Measurements from ENCODE around the gene TBC1D22A. TPM values are rescaled to one million over a fixed set of nuclear protein-coding genes. Genes with fewer than 3 reads are reported as not detected.

TBC1D22A gene
- total and polyA plus RNA-seq, 2 donors from 2014 or later, result 24.6 to 39.4 TPM

- FAIRE-seq (no peak), DNase-seq (peak in 1 of 5 donors; percentile 24)
- no peak overlapping the region for H3K9ac ChIP-seq (ENCODE audit: low read length in 3 of 3)
- H3K4me1 ChIP-seq (ENCODE audit: control insufficient read depth in 2 of 3, insufficient read depth in 2 of 3, low read depth in 1 of 3, low read length in 3 of 3), result peaks cover 0 to 21% (median 16%) of the 10 kb centered on the region in 3 donors
- H3K36me3 ChIP-seq (ENCODE audit: control insufficient read depth in 2 of 3, insufficient read depth in 3 of 3, low read length in 3 of 3), result peaks cover 0 to 4% (median 0%) of the 10 kb centered on the region in 3 donors
- intact Hi-C loops (cut with DNase I), result no loop called here
- H3K9me3 ChIP-seq (ENCODE audit: control insufficient read depth in 2 of 3, insufficient read depth in 1 of 3, low read length in 3 of 3), result no peaks in the 10 kb centered on the region
- H3K4me3 ChIP-seq (ENCODE audit: low read length in 3 of 3), result no peak overlapping the region
- no peak for TF ChIP-seq CTCF (IDR thresholded peaks at IDR 0.05; ENCODE audit: borderline replicate concordance, extremely low read depth, insufficient read depth)
- H3K27ac ChIP-seq (ENCODE audit: low read depth in 2 of 2, low read length in 2 of 2), result no peak overlapping the region
- H3K27me3 ChIP-seq (ENCODE audit: control insufficient read depth, insufficient read depth, low read length), result no peaks in the 10 kb centered on the region
These were observed 51.6 kb downstream of the TBC1D22A start for GRCh38 chr22:46813816-46814597.

GRCh38 chr22:46815132-46815531 lies 52.7 kb downstream of the TBC1D22A start:
- Histone ChIP-seq H3K27ac (ENCODE audit: low read depth in 2 of 2, low read length in 2 of 2) (peak overlapping the region; percentile 56 to 88), H3K4me3 (ENCODE audit: low read length in 3 of 3) (no peak overlapping the region), H3K9me3 (ENCODE audit: control insufficient read depth in 2 of 3, insufficient read depth in 1 of 3, low read length in 3 of 3) (no peaks in the 10 kb centered on the region), H3K27me3 (ENCODE audit: control insufficient read depth, insufficient read depth, low read length) (no peaks in the 10 kb centered on the region), H3K36me3 (ENCODE audit: control insufficient read depth in 2 of 3, insufficient read depth in 3 of 3, low read length in 3 of 3) (peaks cover 0 to 4% (median 0%) of the 10 kb centered on the region in 3 donors), H3K9ac (ENCODE audit: low read length in 3 of 3) (peak overlapping the region in 1 of 3 donors; percentile 41), H3K4me1 (ENCODE audit: control insufficient read depth in 2 of 3, insufficient read depth in 2 of 3, low read depth in 1 of 3, low read length in 3 of 3) (peaks cover 0 to 21% (median 16%) of the 10 kb centered on the region in 3 donors)
- no peak for FAIRE-seq
- intact Hi-C loops (cut with DNase I), result no loop called here
- TF ChIP-seq CTCF (IDR thresholded peaks at IDR 0.05; ENCODE audit: borderline replicate concordance, extremely low read depth, insufficient read depth), result no peak
- DNase-seq, result peak in 1 of 5 donors; percentile 71

GRCh38 chr22:46815559-46815895 lies 53.1 kb downstream of the TBC1D22A start:
- DNase-seq, result no peak
- no peak for TF ChIP-seq CTCF (IDR thresholded peaks at IDR 0.05; ENCODE audit: borderline replicate concordance, extremely low read depth, insufficient read depth)

More at GRCh38 chr22:46815559-46815895, 53.1 kb downstream of the TBC1D22A start:
- H3K9me3 ChIP-seq (ENCODE audit: control insufficient read depth in 2 of 3, insufficient read depth in 1 of 3, low read length in 3 of 3), result no peaks in the 10 kb centered on the region
- no peak for FAIRE-seq
- H3K4me3 ChIP-seq (ENCODE audit: low read length in 3 of 3), result peak overlapping the region in 1 of 3 donors; percentile 41
- H3K27ac ChIP-seq (ENCODE audit: low read depth in 2 of 2, low read length in 2 of 2), result peak overlapping the region; percentile 56 to 88
- peaks cover 0 to 4% (median 0%) of the 10 kb centered on the region in 3 donors for H3K36me3 ChIP-seq (ENCODE audit: control insufficient read depth in 2 of 3, insufficient read depth in 3 of 3, low read length in 3 of 3)
- peaks cover 0 to 21% (median 16%) of the 10 kb centered on the region in 3 donors for H3K4me1 ChIP-seq (ENCODE audit: control insufficient read depth in 2 of 3, insufficient read depth in 2 of 3, low read depth in 1 of 3, low read length in 3 of 3)
- H3K9ac ChIP-seq (ENCODE audit: low read length in 3 of 3), result peak overlapping the region in 1 of 3 donors; percentile 41
- intact Hi-C loops (cut with DNase I), result no loop called here
- H3K27me3 ChIP-seq (ENCODE audit: control insufficient read depth, insufficient read depth, low read length), result no peaks in the 10 kb centered on the region
